GM19372 (cell line): ENCODE results near the gene ERH.

Experiments used
- ATAC-seq: cut with Tn5 transposase; IDR thresholded peaks from one replicate; pipeline ENCODE4 v1.9.1; 2021; ENCODE audit warnings: mild to moderate bottlenecking, low read depth, moderate library complexity; ENCODE audit not compliant: unreplicated experiment

The ERH gene

DNA sequence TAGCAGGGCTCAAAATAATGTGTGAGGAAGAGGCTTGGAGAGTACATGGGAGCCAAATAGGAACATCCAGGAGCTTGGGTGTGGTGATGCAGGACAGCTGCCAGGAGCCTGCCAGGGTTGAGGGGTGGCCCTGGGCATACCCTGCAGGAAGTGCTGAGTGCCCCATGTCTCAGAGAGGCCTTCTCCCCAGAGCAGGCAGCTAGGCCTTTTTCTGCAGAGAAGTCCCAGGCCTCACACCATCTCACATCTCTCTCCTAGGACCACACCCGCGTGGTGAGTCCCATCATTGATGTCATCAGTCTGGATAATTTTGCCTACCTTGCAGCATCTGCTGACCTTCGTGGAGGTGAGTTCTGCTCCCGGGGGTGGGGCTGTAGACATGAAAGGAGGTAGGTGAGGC lies 66.9 kb downstream of the ERH start:
- no peak for ATAC-seq
